GM23338 (cell line): ENCODE measurements around the gene GPI. TPM values are rescaled to one million over a fixed set of nuclear protein-coding genes. Genes with fewer than 3 reads are reported as not detected.

Experiments used
- ATAC-seq: fragments of 200-7000 bp; cut with Tn5 transposase; 3 replicates; pipeline ENCODE4 v1.9.1; 2020
- DNase-seq: peaks from one replicate; pipeline ENCODE4 v3.0.0-alpha.2; 2015; ENCODE audit warnings: low spot score
- H2AFZ ChIP-seq: fragments of 200-600 bp; sonication (generic); 2 replicates; pipeline ENCODE4 v1.8.0; 2016; ENCODE audit warnings: antibody characterized with exemption, mild to moderate bottlenecking, moderate library complexity
- H3F3A ChIP-seq: fragments of 200-600 bp; sonication (generic); replicated peaks from 2 replicates; pipeline ENCODE4 v1.8.0; 2017; ENCODE audit warnings: antibody characterized with exemption, mixed run types, low read depth
- H3K27ac ChIP-seq: fragments of 200-600 bp; sonication (generic); 2 replicates; pipeline ENCODE4 v1.6.1; 2016; ENCODE audit warnings: low read depth
- H3K27me3 ChIP-seq: fragments of 200-600 bp; sonication (generic); 2 replicates; pipeline ENCODE4 v1.8.0; 2016; ENCODE audit warnings: mild to moderate bottlenecking, mixed run types, moderate library complexity; ENCODE audit not compliant: insufficient read depth
- H3K36me3 ChIP-seq: fragments of 200-600 bp; sonication (generic); 2 replicates; pipeline ENCODE4 v1.8.0; 2016; ENCODE audit warnings: mild to moderate bottlenecking; ENCODE audit not compliant: insufficient read depth
- H3K4me1 ChIP-seq: fragments of 200-600 bp; sonication (generic); 2 replicates; pipeline ENCODE4 v1.8.0; 2016; ENCODE audit warnings: mild to moderate bottlenecking, moderate library complexity; ENCODE audit not compliant: insufficient read depth
- H3K4me2 ChIP-seq: fragments of 200-600 bp; sonication (generic); 2 replicates; pipeline ENCODE4 v1.7.1; 2017; ENCODE audit warnings: mixed run types
- H3K4me3 ChIP-seq: fragments of 200-600 bp; sonication (generic); 2 replicates; pipeline ENCODE4 v1.6.1; 2016; ENCODE audit warnings: mixed run types
- H3K79me2 ChIP-seq: fragments of 200-600 bp; sonication (generic); replicated peaks from 2 replicates; pipeline ENCODE4 v1.8.0; 2017; ENCODE audit warnings: mild to moderate bottlenecking; ENCODE audit not compliant: insufficient read depth
- H3K9me2 ChIP-seq: fragments of 200-600 bp; sonication (generic); 2 replicates; pipeline ENCODE4 v1.8.0; 2017; ENCODE audit not compliant: insufficient read depth
- H4K20me1 ChIP-seq: fragments of 200-600 bp; sonication (generic); replicated peaks from 2 replicates; pipeline ENCODE4 v1.8.0; 2017; ENCODE audit warnings: mild to moderate bottlenecking; ENCODE audit not compliant: insufficient read depth
- H3K27ac Mint-ChIP-seq: 2 replicates; pipeline ENCODE4 v1.8.0; 2020; ENCODE audit warnings: inconsistent platforms, mild to moderate bottlenecking, moderate library complexity, mixed read lengths
- H3K27me3 Mint-ChIP-seq: 3 replicates; pipeline ENCODE4 v1.8.0; 2022; ENCODE audit warnings: low read depth, mild to moderate bottlenecking, moderate library complexity, mixed read lengths, inconsistent platforms; ENCODE audit not compliant: insufficient read depth, poor library complexity
- H3K36me3 Mint-ChIP-seq: 3 replicates; pipeline ENCODE4 v1.8.0; 2021; ENCODE audit warnings: low read depth, mild to moderate bottlenecking, inconsistent platforms, moderate library complexity, mixed read lengths
- H3K4me1 Mint-ChIP-seq: 3 replicates; pipeline ENCODE4 v1.8.0; 2020; ENCODE audit warnings: mild to moderate bottlenecking, inconsistent platforms, mixed read lengths
- H3K4me3 Mint-ChIP-seq: 3 replicates; pipeline ENCODE4 v1.8.0; 2021; ENCODE audit warnings: moderate library complexity, mild to moderate bottlenecking, inconsistent platforms, mixed read lengths
- H3K9me3 Mint-ChIP-seq: 3 replicates; pipeline ENCODE4 v1.8.0; 2020; ENCODE audit warnings: moderate library complexity, mild to moderate bottlenecking, inconsistent platforms, mixed read lengths
- CREB1 ChIP-seq: fragments of 250-450 bp; sonication (Bioruptor Pico); IDR thresholded peaks from 2 replicates; pipeline ENCODE4 v1.5.0; 2020; ENCODE audit warnings: low read depth, mild to moderate bottlenecking, moderate library complexity
- CTCF ChIP-seq, 2 experiments: fragments of 200-600 bp in 1 of 2; sonication (generic) in 1 of 2; conservative IDR thresholded peaks; 2 replicates each; pipeline versions ENCODE4 v1.5.1 to v1.6.1; 2016 to 2017; ENCODE audit warnings: antibody characterized with exemption in 2 of 2, low read depth in 2 of 2, mild to moderate bottlenecking in 2 of 2, moderate library complexity in 1 of 2
- ETS1 ChIP-seq: IDR thresholded peaks from 2 replicates; pipeline ENCODE4 v1.6.1; 2016; ENCODE audit warnings: antibody characterized with exemption
- EZH2 ChIP-seq: fragments of 200-600 bp; sonication (generic); IDR thresholded peaks from one replicate; pipeline ENCODE4 v1.8.0; 2017; ENCODE audit warnings: antibody characterized with exemption, mild to moderate bottlenecking, low read depth; ENCODE audit not compliant: unreplicated experiment
- EZH2phosphoT487 ChIP-seq: fragments of 200-600 bp; sonication (generic); IDR thresholded peaks from one replicate; pipeline ENCODE4 v1.8.1; 2018; ENCODE audit warnings: antibody characterized with exemption; ENCODE audit not compliant: unreplicated experiment
- JUNB ChIP-seq: IDR thresholded peaks from one replicate; pipeline ENCODE4 v1.6.1; 2016; ENCODE audit warnings: antibody characterized with exemption; ENCODE audit not compliant: unreplicated experiment
- NANOG ChIP-seq: IDR thresholded peaks from 2 replicates; pipeline ENCODE4 v1.6.1; 2016; ENCODE audit warnings: antibody characterized with exemption, borderline replicate concordance
- POLR2AphosphoS5 ChIP-seq: IDR thresholded peaks from 2 replicates; pipeline ENCODE4 v1.6.1; 2016; ENCODE audit warnings: antibody characterized with exemption, low read depth
- REST ChIP-seq: IDR thresholded peaks from one replicate; pipeline ENCODE4 v1.6.1; 2018; ENCODE audit warnings: antibody characterized with exemption; ENCODE audit not compliant: unreplicated experiment
- STAT1 ChIP-seq: IDR thresholded peaks from one replicate; pipeline ENCODE4 v1.6.1; 2016; ENCODE audit warnings: antibody characterized with exemption; ENCODE audit not compliant: unreplicated experiment
- ZNF114 ChIP-seq: fragments of 250-450 bp; sonication (Bioruptor Pico); IDR thresholded peaks from 2 replicates; pipeline ENCODE4 v1.5.0; 2020; ENCODE audit warnings: mild to moderate bottlenecking, moderate library complexity
- ZNF331 ChIP-seq: fragments of 250-450 bp; sonication (Bioruptor Pico); IDR thresholded peaks from 2 replicates; pipeline ENCODE4 v1.5.0; 2020; ENCODE audit warnings: low read depth, mild to moderate bottlenecking, moderate library complexity
- ZNF462 ChIP-seq: fragments of 250-450 bp; sonication (Bioruptor Pico); IDR thresholded peaks from 2 replicates; pipeline ENCODE4 v1.5.0; 2020; ENCODE audit warnings: mild to moderate bottlenecking, moderate library complexity
- polyA plus RNA-seq: library from polyadenylated mRNA; unstranded; fragments of >200 nt; fragmentation: Nextera tagmentation; extraction: Ambion mirVana; gene quantifications from 2 replicates; pipeline ENCODE4 v1.2.1, GENCODE V29; 2016
- total RNA-seq: library from RNA; depleted of rRNA; stranded (reverse); fragments of >200 nt; shearing (Covaris generic); gene quantifications from 2 replicates; pipeline ENCODE4 v1.2.3, GENCODE V29; 2014

The GPI gene
- total and polyA plus RNA-seq, 2 experiments from 2014 or later = 136 to 327 TPM

- no peak for TF ChIP-seq REST
- no peak for TF ChIP-seq NANOG
Observed at GRCh38 chr19:34360354-34360909, 4.6 kb upstream of the GPI start (continued).

GRCh38 chr19:34362679-34363069 is 2.3 kb upstream of the GPI start:
- Histone ChIP-seq H3K4me2 (no peak overlapping the region), H3K9me2 (no peaks in the 10 kb centered on the region), H3K79me2 (peaks cover 21% of the 10 kb centered on the region), H4K20me1 (peaks cover 16% of the 10 kb centered on the region), H3F3A (peaks cover 28% of the 10 kb centered on the region), H3K4me1 (peaks cover 19% of the 10 kb centered on the region), H3K27me3 (no peaks in the 10 kb centered on the region), H3K4me3 (no peak overlapping the region), H3K36me3 (peaks cover 11% of the 10 kb centered on the region), H3K27ac (no peak overlapping the region), H2AFZ (no peak overlapping the region)
- Mint-ChIP-seq H3K4me1 (peaks cover 35% of the 10 kb centered on the region), H3K36me3 (peaks cover 26% of the 10 kb centered on the region), H3K27me3 (peaks cover 36% of the 10 kb centered on the region), H3K27ac (peak overlapping the region; percentile 70; the same call in 1 of the 2 replicates), H3K9me3 (no peaks in the 10 kb centered on the region; the same call in 2 of the 3 replicates), H3K4me3 (no peak overlapping the region; the same call in 2 of the 3 replicates)
- ATAC-seq (no peak), DNase-seq (no peak)
- TF ChIP-seq CREB1 (CRISPR knock-in tag) (no peak), EZH2phosphoT487 (no peak), ETS1 (no peak), EZH2 (no peak), ZNF114 (CRISPR knock-in tag) (no peak), POLR2AphosphoS5 (no peak), STAT1 (no peak), ZNF331 (CRISPR knock-in tag) (no peak), CTCF (conservative IDR thresholded peaks at IDR 0.05; ENCODE audit: low read depth in 2 of 2) (no peak), JUNB (no peak), ZNF462 (CRISPR knock-in tag) (no peak)
